Right atrium auricular region (tissue), 2 donors: ENCODE measurements around the gene REM2. TPM values are rescaled to one million over a fixed set of nuclear protein-coding genes. Genes with fewer than 3 reads are reported as not detected.

Experiments
- DNase-seq: peaks from one replicate; pipeline ENCODE4 v3.0.0-alpha.2; 2019; ENCODE audit warnings: low spot score
- H3K27ac ChIP-seq, 2 donors: fragments of 200-600 bp; sonication (generic); 1 replicate in 1 of 2; 2 replicates in 1 of 2; pipeline ENCODE4 v1.5.1; 2016 to 2019
- H3K27me3 ChIP-seq, 2 donors: fragments of 200-600 bp; sonication (generic); one replicate each; pipeline versions ENCODE4 v1.5.1 to v1.6.0; 2017 to 2019
- H3K36me3 ChIP-seq: fragments of 200-600 bp; sonication (generic); one replicate; pipeline ENCODE4 v1.5.1; 2016
- H3K4me1 ChIP-seq, 2 donors: fragments of 200-600 bp; sonication (generic); one replicate each; pipeline versions ENCODE4 v1.5.1 to v1.6.0; 2017 to 2019
- H3K4me3 ChIP-seq, 2 donors: fragments of 200-600 bp; sonication (generic); 1 replicate in 1 of 2; 2 replicates in 1 of 2; pipeline ENCODE4 v1.5.1; 2017 to 2019; ENCODE audit warnings: mild to moderate bottlenecking in 1 of 2, moderate library complexity in 1 of 2
- H3K9me3 ChIP-seq, 2 donors: fragments of 200-600 bp; sonication (generic); one replicate each; pipeline ENCODE4 v1.5.1; 2019
- total RNA-seq, 2 donors: library from RNA; depleted of rRNA; stranded (reverse); fragments of >200 nt; gene quantifications; one replicate each; pipeline ENCODE4 v1.1.0, GENCODE V29; 2016
- TF ChIP-seq, protein P1 (sequence below), 2 donors: fragments of 200-600 bp; sonication (generic); IDR thresholded peaks; one replicate each; pipeline ENCODE4 v1.5.1; 2019; ENCODE audit warnings: antibody characterized with exemption in 2 of 2

REM2 gene
- total RNA-seq, 2 donors from 2014 or later = not detected

GRCh38 chr14:22884076-22884737 lies 1.2 kb downstream of the REM2 start:
- Histone ChIP-seq H3K4me1 (peaks cover 0 to 19% of the 10 kb centered on the region in 2 donors), H3K36me3 (peaks cover 3% of the 10 kb centered on the region), H3K27ac (no peak overlapping the region), H3K27me3 (no peaks in the 10 kb centered on the region), H3K4me3 (no peak overlapping the region), H3K9me3 (no peaks in the 10 kb centered on the region)
- no peak for DNase-seq
- TF ChIP-seq, protein P1, sequence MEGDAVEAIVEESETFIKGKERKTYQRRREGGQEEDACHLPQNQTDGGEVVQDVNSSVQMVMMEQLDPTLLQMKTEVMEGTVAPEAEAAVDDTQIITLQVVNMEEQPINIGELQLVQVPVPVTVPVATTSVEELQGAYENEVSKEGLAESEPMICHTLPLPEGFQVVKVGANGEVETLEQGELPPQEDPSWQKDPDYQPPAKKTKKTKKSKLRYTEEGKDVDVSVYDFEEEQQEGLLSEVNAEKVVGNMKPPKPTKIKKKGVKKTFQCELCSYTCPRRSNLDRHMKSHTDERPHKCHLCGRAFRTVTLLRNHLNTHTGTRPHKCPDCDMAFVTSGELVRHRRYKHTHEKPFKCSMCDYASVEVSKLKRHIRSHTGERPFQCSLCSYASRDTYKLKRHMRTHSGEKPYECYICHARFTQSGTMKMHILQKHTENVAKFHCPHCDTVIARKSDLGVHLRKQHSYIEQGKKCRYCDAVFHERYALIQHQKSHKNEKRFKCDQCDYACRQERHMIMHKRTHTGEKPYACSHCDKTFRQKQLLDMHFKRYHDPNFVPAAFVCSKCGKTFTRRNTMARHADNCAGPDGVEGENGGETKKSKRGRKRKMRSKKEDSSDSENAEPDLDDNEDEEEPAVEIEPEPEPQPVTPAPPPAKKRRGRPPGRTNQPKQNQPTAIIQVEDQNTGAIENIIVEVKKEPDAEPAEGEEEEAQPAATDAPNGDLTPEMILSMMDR (IDR thresholded peaks at IDR 0.05) = no peak

- no peaks in the 10 kb centered on the region for H3K27me3 ChIP-seq
- H3K36me3 ChIP-seq = no peaks in the 10 kb centered on the region
- H3K9me3 ChIP-seq = no peaks in the 10 kb centered on the region
- no peak overlapping the region for H3K4me3 ChIP-seq
- TF ChIP-seq, protein P1 (IDR thresholded peaks at IDR 0.05) = no peak
- no peak overlapping the region for H3K27ac ChIP-seq
- no peak for DNase-seq
- peaks cover 0 to 19% of the 10 kb centered on the region in 2 donors for H3K4me1 ChIP-seq
These were observed 1.9 kb downstream of the REM2 start for GRCh38 chr14:22884738-22885523.

- Histone ChIP-seq H3K36me3 (no peaks in the 10 kb centered on the region), H3K4me1 (peaks cover 0 to 19% of the 10 kb centered on the region in 2 donors), H3K27ac (no peak overlapping the region), H3K27me3 (no peaks in the 10 kb centered on the region), H3K4me3 (no peak overlapping the region), H3K9me3 (no peaks in the 10 kb centered on the region)
- no peak for DNase-seq
- TF ChIP-seq, protein P1 (IDR thresholded peaks at IDR 0.05) = no peak
These were observed 3.0 kb downstream of the REM2 start for GRCh38 chr14:22885975-22886374.

- peaks cover 0 to 19% of the 10 kb centered on the region in 2 donors for H3K4me1 ChIP-seq
- H3K27ac ChIP-seq = peak overlapping the region in 1 of 2 donors; percentile 41
- H3K27me3 ChIP-seq = no peaks in the 10 kb centered on the region
- H3K9me3 ChIP-seq = no peaks in the 10 kb centered on the region
- H3K4me3 ChIP-seq = peak overlapping the region; percentile 49 to 51
- peak; percentile 62 for DNase-seq
- H3K36me3 ChIP-seq = no peaks in the 10 kb centered on the region
- TF ChIP-seq, protein P1 (IDR thresholded peaks at IDR 0.05) = no peak
These were observed 3.7 kb downstream of the REM2 start for GRCh38 chr14:22886500-22887259.

- H3K4me1 ChIP-seq = peaks cover 0 to 19% of the 10 kb centered on the region in 2 donors
- peak overlapping the region; percentile 49 to 51 for H3K4me3 ChIP-seq
- H3K36me3 ChIP-seq = no peaks in the 10 kb centered on the region
- H3K27me3 ChIP-seq = no peaks in the 10 kb centered on the region
- peak overlapping the region in 1 of 2 donors; percentile 41 for H3K27ac ChIP-seq
- no peak for DNase-seq
- H3K9me3 ChIP-seq = no peaks in the 10 kb centered on the region
- TF ChIP-seq, protein P1 (IDR thresholded peaks at IDR 0.05) = no peak
These were observed 4.4 kb downstream of the REM2 start for GRCh38 chr14:22887260-22887989.
